Caco-2 (cell line): ENCODE measurements around the gene R3HDM2. TPM values are rescaled to one million over a fixed set of nuclear protein-coding genes. Genes with fewer than 3 reads are reported as not detected.

Experiments used
- BruUV-seq: library from RNA; stranded (reverse); fragments of 400-500 nt; replicated peaks from 2 replicates; lab custom pipeline; 2021; lab: Mats Ljungman, UMichigan
- CTCF ChIA-PET: fragments of 300-600 bp; sonication (Branson Sonifier 250); formaldehyde crosslinking; loops from one replicate; lab custom pipeline; 2022; ENCODE audit warnings: antibody characterized with exemption; lab: Charles Lee
- POLR2A ChIA-PET: fragments of 300-600 bp; sonication (Branson Sonifier 250); formaldehyde crosslinking; loops from one replicate; lab custom pipeline; 2022; ENCODE audit warnings: antibody characterized with exemption; lab: Charles Lee
- DNase-seq, 2 experiments: peaks; one replicate each; pipeline versions ENCODE4 v3.0.0 to v3.0.0-alpha.2; 2020 to 2022
- H3K27me3 ChIP-seq: replicated peaks from 2 replicates; pipeline ENCODE4 v1.6.0; 2011; ENCODE audit warnings: low read length; ENCODE audit not compliant: control insufficient read depth, insufficient read depth
- H3K36me3 ChIP-seq: 2 replicates; pipeline ENCODE4 v1.5.1; 2011; ENCODE audit warnings: low read length; ENCODE audit not compliant: control insufficient read depth, insufficient read depth
- H3K4me1 ChIP-seq: fragments of 250-450 bp; sonication (Bioruptor Pico); 2 replicates; pipeline ENCODE4 v1.5.1; 2020; ENCODE audit warnings: mild to moderate bottlenecking
- H3K4me3 ChIP-seq: 2 replicates; pipeline ENCODE4 v1.5.1; 2011; ENCODE audit warnings: low read depth, mild to moderate bottlenecking, control low read depth, low read length
- H3K9me3 ChIP-seq: fragments of 250-450 bp; sonication (Bioruptor Pico); 2 replicates; pipeline ENCODE4 v1.5.1; 2020; ENCODE audit warnings: mild to moderate bottlenecking, moderate library complexity
- H3K27ac Mint-ChIP-seq: one replicate; pipeline ENCODE4 v1.8.0; 2022; ENCODE audit warnings: mixed read lengths; ENCODE audit not compliant: unreplicated experiment
- H3K27me3 Mint-ChIP-seq: one replicate; pipeline ENCODE4 v1.8.0; 2022; ENCODE audit warnings: mixed read lengths; ENCODE audit not compliant: insufficient read depth, unreplicated experiment
- H3K36me3 Mint-ChIP-seq: one replicate; pipeline ENCODE4 v1.8.0; 2022; ENCODE audit warnings: mild to moderate bottlenecking, mixed read lengths; ENCODE audit not compliant: insufficient read depth, unreplicated experiment
- H3K4me1 Mint-ChIP-seq: one replicate; pipeline ENCODE4 v1.8.0; 2022; ENCODE audit warnings: low read depth, mixed read lengths; ENCODE audit not compliant: unreplicated experiment
- H3K4me3 Mint-ChIP-seq: one replicate; pipeline ENCODE4 v1.8.0; 2022; ENCODE audit warnings: mild to moderate bottlenecking, moderate library complexity, mixed read lengths; ENCODE audit not compliant: unreplicated experiment
- H3K9me3 Mint-ChIP-seq: one replicate; pipeline ENCODE4 v1.8.0; 2022; ENCODE audit warnings: mixed read lengths; ENCODE audit not compliant: unreplicated experiment
- CTCF ChIP-seq, 2 experiments: fragments of 200-600 bp in 1 of 2; IDR thresholded peaks; 1 replicate in 1 of 2; 2 replicates in 1 of 2; pipeline versions ENCODE4 v1.5.1 to v1.8.0; 2011 to 2022; ENCODE audit warnings: antibody characterized with exemption in 1 of 2, control low read depth in 1 of 2, inconsistent platforms in 1 of 2, low read depth in 1 of 2, low read length in 1 of 2, mild to moderate bottlenecking in 1 of 2, moderate library complexity in 1 of 2; ENCODE audit not compliant: insufficient read depth in 1 of 2, severe bottlenecking in 1 of 2, unreplicated experiment in 1 of 2
- intact Hi-C: fragments of 100-400 bp; cut with micrococcal nuclease; formaldehyde crosslinking; loops from one replicate; pipeline ENCODE4 v1.10.0; 2022; ENCODE audit not compliant: unreplicated experiment
- total RNA-seq: library from RNA; stranded (reverse); gene quantifications from 2 replicates; pipeline ENCODE4 v1.2.3, GENCODE V29; 2022

Gene R3HDM2
- total RNA-seq, 1 experiment from 2014 or later, result 33.7 TPM

- peaks cover 6% of the 10 kb centered on the region for H3K27me3 Mint-ChIP-seq
- no peaks in the 10 kb centered on the region for H3K4me1 Mint-ChIP-seq
- no peaks in the 10 kb centered on the region for H3K27me3 ChIP-seq
- no peak for DNase-seq
- no peaks in the 10 kb centered on the region for H3K9me3 ChIP-seq
- H3K36me3 Mint-ChIP-seq, result no peaks in the 10 kb centered on the region
- no peaks in the 10 kb centered on the region for H3K36me3 ChIP-seq
- BruUV-seq, result no TSS peak
- H3K9me3 Mint-ChIP-seq, result no peaks in the 10 kb centered on the region
- H3K4me1 ChIP-seq, result no peaks in the 10 kb centered on the region
- H3K27ac Mint-ChIP-seq, result no peak overlapping the region
- POLR2A ChIA-PET, result no interaction called here
- no peak overlapping the region for H3K4me3 Mint-ChIP-seq
- no peak overlapping the region for H3K4me3 ChIP-seq
- intact Hi-C loops, result no loop called here
- CTCF ChIA-PET, result interaction anchor here (0.8 kb wide), 1 partner anchor 16 kb away, joined by 5 read pairs; no protein-coding TSS in a partner anchor
- no peak for TF ChIP-seq CTCF (IDR thresholded peaks at IDR 0.05; ENCODE audit: insufficient read depth in 1 of 2, low read depth in 1 of 2, low read length in 1 of 2, severe bottlenecking in 1 of 2, unreplicated experiment in 1 of 2)
These were observed 43.6 kb upstream of the R3HDM2 start for GRCh38 chr12:57474430-57474829.

GRCh38 chr12:57473886-57474285 is 43.0 kb upstream of the R3HDM2 start:
- TF ChIP-seq CTCF (IDR thresholded peaks at IDR 0.05; ENCODE audit: insufficient read depth in 1 of 2, low read depth in 1 of 2, low read length in 1 of 2, severe bottlenecking in 1 of 2, unreplicated experiment in 1 of 2), result no peak
- no TSS peak for BruUV-seq
- Histone ChIP-seq H3K4me3 (no peak overlapping the region), H3K36me3 (no peaks in the 10 kb centered on the region), H3K27me3 (no peaks in the 10 kb centered on the region), H3K9me3 (no peaks in the 10 kb centered on the region), H3K4me1 (no peaks in the 10 kb centered on the region)
- Mint-ChIP-seq H3K9me3 (no peaks in the 10 kb centered on the region), H3K36me3 (no peaks in the 10 kb centered on the region), H3K27ac (no peak overlapping the region), H3K27me3 (peaks cover 4% of the 10 kb centered on the region), H3K4me1 (no peaks in the 10 kb centered on the region), H3K4me3 (no peak overlapping the region)
- intact Hi-C loops, result no loop called here
- POLR2A ChIA-PET, result no interaction called here
- CTCF ChIA-PET, result interaction anchor here (0.8 kb wide), 1 partner anchor 15 kb away, joined by 5 read pairs; no protein-coding TSS in a partner anchor
- no peak for DNase-seq

DNA sequence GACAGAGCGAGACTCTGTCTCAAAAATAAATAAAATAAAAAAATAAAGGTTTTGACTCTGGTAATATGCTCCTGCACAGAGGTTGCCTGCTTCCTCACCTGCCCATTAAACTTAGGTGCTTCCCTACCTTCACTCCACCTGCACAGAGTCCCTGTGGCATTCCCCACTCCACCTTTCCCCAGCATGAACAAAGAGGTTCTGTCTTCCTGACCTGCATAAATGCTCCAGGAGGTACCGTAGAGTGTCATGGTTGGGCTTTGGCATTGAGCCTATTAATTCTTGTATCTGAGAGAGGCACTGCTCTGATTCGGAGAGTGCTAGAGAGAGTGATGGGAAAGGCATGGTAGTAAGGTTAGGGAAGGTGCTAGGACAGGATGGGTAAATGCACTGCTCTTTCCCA is 42.5 kb upstream of the R3HDM2 start:
- POLR2A ChIA-PET, result no interaction called here

More for the DNA sequence above, 42.5 kb upstream of the R3HDM2 start:
- no peaks in the 10 kb centered on the region for H3K9me3 Mint-ChIP-seq
- H3K36me3 Mint-ChIP-seq, result no peaks in the 10 kb centered on the region
- TF ChIP-seq CTCF (IDR thresholded peaks at IDR 0.05; ENCODE audit: insufficient read depth in 1 of 2, low read depth in 1 of 2, low read length in 1 of 2, severe bottlenecking in 1 of 2, unreplicated experiment in 1 of 2), result no peak
- Histone ChIP-seq H3K36me3 (no peaks in the 10 kb centered on the region), H3K4me3 (no peak overlapping the region), H3K4me1 (no peaks in the 10 kb centered on the region), H3K27me3 (no peaks in the 10 kb centered on the region), H3K9me3 (no peaks in the 10 kb centered on the region)
- intact Hi-C loops, result no loop called here
- no TSS peak for BruUV-seq
- H3K27ac Mint-ChIP-seq, result no peak overlapping the region
- no peak overlapping the region for H3K4me3 Mint-ChIP-seq
- H3K27me3 Mint-ChIP-seq, result peaks cover 4% of the 10 kb centered on the region
- CTCF ChIA-PET, result no interaction called here
- no peak for DNase-seq
- no peaks in the 10 kb centered on the region for H3K4me1 Mint-ChIP-seq
